ENCODE results near the gene CTSF. TPM values are rescaled to one million over a fixed set of nuclear protein-coding genes. Genes with fewer than 3 reads are reported as not detected.
A peak's percentile ranks its signal among the peaks of the same experiment; 100 is the strongest.

Gene CTSF
- total and polyA plus RNA-seq, 2 of the 13 experiments (the other 11 are each of a cell fraction or from before 2014, with no cell fraction given) = not detected

DNA sequence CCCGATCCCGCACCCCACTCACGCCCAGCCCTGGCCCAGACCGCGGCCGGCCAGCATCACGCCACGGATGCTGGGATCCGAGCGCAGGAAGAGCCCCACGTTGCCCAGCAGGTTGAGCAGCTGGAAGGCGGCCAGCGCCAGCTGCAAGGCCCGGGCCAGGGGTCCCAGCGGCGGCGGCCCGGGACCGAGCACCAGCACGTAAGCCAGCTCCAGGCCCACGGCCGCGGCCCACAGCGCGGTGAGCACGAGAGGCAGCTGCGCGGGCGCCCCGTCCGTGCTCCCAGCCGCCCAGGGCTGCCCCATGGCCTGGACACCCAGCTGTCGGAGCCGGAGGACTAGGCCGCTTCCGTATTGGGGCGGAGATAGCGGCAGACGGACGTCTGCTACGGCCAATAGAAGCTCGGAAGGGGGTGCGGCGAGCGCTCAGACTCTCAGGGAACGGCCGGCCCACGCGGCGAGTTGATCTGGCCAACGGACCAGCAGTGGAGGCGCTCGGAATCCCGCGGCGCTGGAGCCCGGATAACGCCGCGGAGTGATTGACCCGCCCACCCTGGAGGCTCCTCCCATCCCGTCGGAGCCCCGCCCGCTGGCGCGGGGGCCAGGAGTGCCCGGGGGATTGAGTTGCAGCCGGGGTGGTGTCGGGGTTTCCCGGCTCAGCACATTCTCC is 22.6 kb downstream of the CTSF start, which contains the start of gene ZDHHC24 (continued):
- no peak for TF ChIP-seq ZNF660 (CRISPR knock-in tag; IDR thresholded peaks at IDR 0.05; ENCODE audit: borderline replicate concordance, low read depth)
- no peak for TF ChIP-seq NR2C2 (CRISPR knock-in tag; IDR thresholded peaks at IDR 0.05; ENCODE audit: borderline replicate concordance)
- peak; percentile 55; the same call in 1 of the 2 replicates for TF ChIP-seq MED13 (CRISPR knock-in tag; IDR thresholded peaks at IDR 0.05)
- TF ChIP-seq DR1 (CRISPR knock-in tag; IDR thresholded peaks at IDR 0.05) = peak; percentile 76; the same call in 1 of the 2 replicates
- no peak for TF ChIP-seq CEBPB (IDR thresholded peaks at IDR 0.05; ENCODE audit: borderline replicate concordance, low read depth, low read length)
- no peak for TF ChIP-seq ATF1 (CRISPR knock-in tag; IDR thresholded peaks at IDR 0.05)
- 0 out of 2 replicates have a peak, but pooled peaks have one; percentile 28 for TF ChIP-seq MEIS1 (CRISPR knock-in tag; IDR thresholded peaks at IDR 0.05; ENCODE audit: borderline replicate concordance)
- no peak for TF ChIP-seq TBL1XR1 (IDR thresholded peaks at IDR 0.05; ENCODE audit: borderline replicate concordance, low read length, partially characterized antibody)
- no peak for TF ChIP-seq SRSF4 (IDR thresholded peaks at IDR 0.05; ENCODE audit: low read depth, low read length, poor library complexity, severe bottlenecking)
- no peak for TF ChIP-seq SUZ12 (IDR thresholded peaks at IDR 0.05; ENCODE audit: low read depth, low read length)
- TF ChIP-seq U2AF1 (optimal IDR thresholded peaks at IDR 0.05; ENCODE audit: low read depth, low read length) = no peak
- no peak for TF ChIP-seq ZNF572 (CRISPR knock-in tag; IDR thresholded peaks at IDR 0.05)
- 0 out of 2 replicates have a peak, but pooled peaks have one; percentile 21 for TF ChIP-seq ZNF746 (CRISPR knock-in tag; IDR thresholded peaks at IDR 0.05)
- no peak for TF ChIP-seq MIER3 (CRISPR knock-in tag; IDR thresholded peaks at IDR 0.05; ENCODE audit: borderline replicate concordance)
- TF ChIP-seq FLYWCH1 (CRISPR knock-in tag; IDR thresholded peaks at IDR 0.05) = no peak
- no peak; the same call in 1 of the 2 replicates for TF ChIP-seq DMAP1 (CRISPR knock-in tag; IDR thresholded peaks at IDR 0.05)
- TF ChIP-seq SMYD3 (CRISPR knock-in tag; IDR thresholded peaks at IDR 0.05) = no peak
- TF ChIP-seq REL (CRISPR knock-in tag; conservative IDR thresholded peaks at IDR 0.05) = 0 out of 2 replicates have a peak, but pooled peaks have one; percentile 55
- TF ChIP-seq NFYC (CRISPR knock-in tag; IDR thresholded peaks at IDR 0.05) = peak; percentile 92
- TF ChIP-seq, protein P1, sequence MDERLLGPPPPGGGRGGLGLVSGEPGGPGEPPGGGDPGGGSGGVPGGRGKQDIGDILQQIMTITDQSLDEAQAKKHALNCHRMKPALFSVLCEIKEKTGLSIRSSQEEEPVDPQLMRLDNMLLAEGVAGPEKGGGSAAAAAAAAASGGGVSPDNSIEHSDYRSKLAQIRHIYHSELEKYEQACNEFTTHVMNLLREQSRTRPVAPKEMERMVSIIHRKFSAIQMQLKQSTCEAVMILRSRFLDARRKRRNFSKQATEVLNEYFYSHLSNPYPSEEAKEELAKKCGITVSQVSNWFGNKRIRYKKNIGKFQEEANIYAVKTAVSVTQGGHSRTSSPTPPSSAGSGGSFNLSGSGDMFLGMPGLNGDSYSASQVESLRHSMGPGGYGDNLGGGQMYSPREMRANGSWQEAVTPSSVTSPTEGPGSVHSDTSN (CRISPR knock-in tag; IDR thresholded peaks at IDR 0.05) = peak; percentile 91
- no peak for TF ChIP-seq PRPF4 (IDR thresholded peaks at IDR 0.05; ENCODE audit: low read depth, low read length, poor library complexity, severe bottlenecking)
- TF ChIP-seq LCORL (IDR thresholded peaks at IDR 0.05) = no peak
- peak; percentile 11; the same call in 1 of the 2 replicates for TF ChIP-seq LCORL (CRISPR knock-in tag; IDR thresholded peaks at IDR 0.05)
- TF ChIP-seq, protein P2, sequence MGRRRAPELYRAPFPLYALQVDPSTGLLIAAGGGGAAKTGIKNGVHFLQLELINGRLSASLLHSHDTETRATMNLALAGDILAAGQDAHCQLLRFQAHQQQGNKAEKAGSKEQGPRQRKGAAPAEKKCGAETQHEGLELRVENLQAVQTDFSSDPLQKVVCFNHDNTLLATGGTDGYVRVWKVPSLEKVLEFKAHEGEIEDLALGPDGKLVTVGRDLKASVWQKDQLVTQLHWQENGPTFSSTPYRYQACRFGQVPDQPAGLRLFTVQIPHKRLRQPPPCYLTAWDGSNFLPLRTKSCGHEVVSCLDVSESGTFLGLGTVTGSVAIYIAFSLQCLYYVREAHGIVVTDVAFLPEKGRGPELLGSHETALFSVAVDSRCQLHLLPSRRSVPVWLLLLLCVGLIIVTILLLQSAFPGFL (CRISPR knock-in tag; IDR thresholded peaks at IDR 0.05) = no peak
- TF ChIP-seq HOXA9 (CRISPR knock-in tag; IDR thresholded peaks at IDR 0.05; ENCODE audit: borderline replicate concordance) = no peak
- no peak for TF ChIP-seq ZNF619 (CRISPR knock-in tag; IDR thresholded peaks at IDR 0.05)
- TF ChIP-seq ZNF264 (CRISPR knock-in tag; IDR thresholded peaks at IDR 0.05) = 0 out of 2 replicates have a peak, but pooled peaks have one; percentile 23
- TF ChIP-seq, protein P3, sequence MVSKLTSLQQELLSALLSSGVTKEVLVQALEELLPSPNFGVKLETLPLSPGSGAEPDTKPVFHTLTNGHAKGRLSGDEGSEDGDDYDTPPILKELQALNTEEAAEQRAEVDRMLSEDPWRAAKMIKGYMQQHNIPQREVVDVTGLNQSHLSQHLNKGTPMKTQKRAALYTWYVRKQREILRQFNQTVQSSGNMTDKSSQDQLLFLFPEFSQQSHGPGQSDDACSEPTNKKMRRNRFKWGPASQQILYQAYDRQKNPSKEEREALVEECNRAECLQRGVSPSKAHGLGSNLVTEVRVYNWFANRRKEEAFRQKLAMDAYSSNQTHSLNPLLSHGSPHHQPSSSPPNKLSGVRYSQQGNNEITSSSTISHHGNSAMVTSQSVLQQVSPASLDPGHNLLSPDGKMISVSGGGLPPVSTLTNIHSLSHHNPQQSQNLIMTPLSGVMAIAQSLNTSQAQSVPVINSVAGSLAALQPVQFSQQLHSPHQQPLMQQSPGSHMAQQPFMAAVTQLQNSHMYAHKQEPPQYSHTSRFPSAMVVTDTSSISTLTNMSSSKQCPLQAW (CRISPR knock-in tag; IDR thresholded peaks at IDR 0.05) = no peak
- TF ChIP-seq NFKBIZ (CRISPR knock-in tag; IDR thresholded peaks at IDR 0.05) = no peak
